Activated CD8-positive, alpha-beta T cell treated with anti-CD3 and anti-CD28 coated beads for 36 hours (primary cell): Measurements from ENCODE around the gene PPA2. TPM values are rescaled to one million over a fixed set of nuclear protein-coding genes. Genes with fewer than 3 reads are reported as not detected.
"Not testable (repeated sequence)": the region's sequence is repeated elsewhere in the genome, so short reads cannot be mapped to it uniquely, and the experiment has no call there.

Source experiments
- ATAC-seq: fragments of 200-7000 bp; cut with Tn5 transposase; one replicate; pipeline ENCODE4 v1.10.0; 2021; ENCODE audit warnings: mild to moderate bottlenecking, moderate library complexity
- CTCF ChIA-PET: fragments of 350-600 bp; sonication (Branson Sonifier 250); formaldehyde crosslinking; loops from one replicate; lab custom pipeline; 2021; ENCODE audit warnings: antibody characterized with exemption; lab: Charles Lee
- POLR2A ChIA-PET: fragments of 350-600 bp; sonication (Branson Sonifier 250); formaldehyde crosslinking; loops from one replicate; lab custom pipeline; 2021; ENCODE audit warnings: antibody characterized with exemption; lab: Charles Lee
- DNase-seq: peaks from one replicate; pipeline ENCODE4 v3.0.0-alpha.2; 2020
- H3K27ac Mint-ChIP-seq: one replicate; pipeline ENCODE4 v1.8.0; 2021; ENCODE audit warnings: mild to moderate bottlenecking, mixed read lengths
- H3K27me3 Mint-ChIP-seq: one replicate; pipeline ENCODE4 v1.8.0; 2021; ENCODE audit warnings: mixed read lengths
- H3K36me3 Mint-ChIP-seq: one replicate; pipeline ENCODE4 v1.8.0; 2021; ENCODE audit warnings: low read depth, mixed read lengths
- H3K4me1 Mint-ChIP-seq: one replicate; pipeline ENCODE4 v1.8.0; 2021; ENCODE audit warnings: low read depth, mixed read lengths
- H3K4me3 Mint-ChIP-seq: one replicate; pipeline ENCODE4 v1.8.0; 2021; ENCODE audit warnings: mild to moderate bottlenecking, moderate library complexity, mixed read lengths
- H3K9me3 Mint-ChIP-seq: one replicate; pipeline ENCODE4 v1.8.0; 2021; ENCODE audit warnings: mixed read lengths
- intact Hi-C: fragments of 100-400 bp; cut with micrococcal nuclease; formaldehyde crosslinking; loops from one replicate; pipeline ENCODE4 v1.10.0; 2022
- total RNA-seq, 2 experiments: library from RNA; stranded (reverse); gene quantifications; one replicate each; pipeline ENCODE4 v1.2.3, GENCODE V29; 2021
- TF ChIP-seq, protein P1 (sequence below): fragments of 200-600 bp; IDR thresholded peaks from one replicate; pipeline ENCODE4 v1.8.0; 2022; ENCODE audit warnings: antibody characterized with exemption, mild to moderate bottlenecking

The PPA2 gene
- total RNA-seq, 2 experiments from 2014 or later = 114 to 117 TPM

DNA sequence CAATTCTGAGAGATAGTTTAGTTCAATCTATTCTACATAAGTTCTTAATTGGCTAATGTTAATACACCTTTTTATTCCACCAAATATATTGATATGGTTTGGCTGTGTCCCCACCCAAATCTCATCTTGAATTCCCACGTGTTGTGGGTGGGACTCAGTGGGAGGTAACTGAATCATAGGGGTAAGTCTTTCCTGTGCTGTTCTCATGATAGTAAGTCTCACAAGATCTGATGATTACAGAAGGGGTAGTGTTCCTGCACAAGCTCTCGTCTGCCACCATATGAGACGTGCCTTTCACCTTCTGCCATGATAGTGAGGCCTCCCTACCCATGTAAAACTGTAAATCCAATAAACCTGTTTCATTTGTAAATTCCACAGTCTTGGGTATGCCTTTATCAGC is 11.3 kb downstream of the PPA2 start:
- intact Hi-C loops = no loop called here
- H3K36me3 Mint-ChIP-seq = peaks cover 63% of the 10 kb centered on the region
- no peaks in the 10 kb centered on the region for H3K27me3 Mint-ChIP-seq
- TF ChIP-seq, protein P1, sequence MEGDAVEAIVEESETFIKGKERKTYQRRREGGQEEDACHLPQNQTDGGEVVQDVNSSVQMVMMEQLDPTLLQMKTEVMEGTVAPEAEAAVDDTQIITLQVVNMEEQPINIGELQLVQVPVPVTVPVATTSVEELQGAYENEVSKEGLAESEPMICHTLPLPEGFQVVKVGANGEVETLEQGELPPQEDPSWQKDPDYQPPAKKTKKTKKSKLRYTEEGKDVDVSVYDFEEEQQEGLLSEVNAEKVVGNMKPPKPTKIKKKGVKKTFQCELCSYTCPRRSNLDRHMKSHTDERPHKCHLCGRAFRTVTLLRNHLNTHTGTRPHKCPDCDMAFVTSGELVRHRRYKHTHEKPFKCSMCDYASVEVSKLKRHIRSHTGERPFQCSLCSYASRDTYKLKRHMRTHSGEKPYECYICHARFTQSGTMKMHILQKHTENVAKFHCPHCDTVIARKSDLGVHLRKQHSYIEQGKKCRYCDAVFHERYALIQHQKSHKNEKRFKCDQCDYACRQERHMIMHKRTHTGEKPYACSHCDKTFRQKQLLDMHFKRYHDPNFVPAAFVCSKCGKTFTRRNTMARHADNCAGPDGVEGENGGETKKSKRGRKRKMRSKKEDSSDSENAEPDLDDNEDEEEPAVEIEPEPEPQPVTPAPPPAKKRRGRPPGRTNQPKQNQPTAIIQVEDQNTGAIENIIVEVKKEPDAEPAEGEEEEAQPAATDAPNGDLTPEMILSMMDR = no peak
- ChIA-PET POLR2A (no interaction called here), CTCF (no interaction called here)
- H3K4me1 Mint-ChIP-seq = peaks cover 36% of the 10 kb centered on the region
- ATAC-seq (no peak), DNase-seq (no peak)
- H3K4me3 Mint-ChIP-seq = no peak overlapping the region
- H3K27ac Mint-ChIP-seq = no peak overlapping the region
- peaks cover 15% of the 10 kb centered on the region for H3K9me3 Mint-ChIP-seq

DNA sequence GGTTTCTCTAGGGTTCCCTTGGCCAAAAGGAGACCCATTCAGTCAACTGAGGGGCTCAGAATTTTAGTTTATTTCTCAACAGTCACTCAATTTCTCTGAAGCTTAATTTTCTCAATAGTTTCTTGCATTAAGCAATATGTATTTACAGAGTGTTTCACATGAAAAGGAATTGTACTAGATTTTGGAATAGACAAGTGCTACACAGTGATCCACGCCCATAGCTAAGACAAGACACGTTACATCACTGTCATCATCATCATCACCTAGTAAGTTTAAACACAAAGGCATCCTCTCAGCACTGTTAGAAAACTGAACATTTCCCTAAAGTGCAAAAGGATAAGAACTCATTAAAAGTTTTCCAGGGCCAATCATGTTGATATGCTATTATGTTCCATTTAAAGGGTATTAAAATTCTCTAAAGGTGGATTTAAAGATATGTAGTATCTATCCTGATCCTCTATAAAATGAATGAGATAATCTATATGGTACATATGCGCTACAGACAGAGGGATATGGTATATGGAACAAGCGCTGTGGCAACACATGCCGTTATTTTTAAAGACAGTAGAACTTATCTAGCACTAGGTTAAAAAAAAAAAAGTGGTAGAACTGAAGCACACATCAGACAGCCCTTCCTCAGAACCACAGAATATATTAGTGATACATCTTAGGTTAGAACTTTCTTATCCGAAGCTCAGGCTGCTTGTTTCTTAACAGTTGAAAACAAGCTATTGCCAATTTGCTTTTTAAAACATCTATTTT is 12.1 kb downstream of the PPA2 start:
- DNase-seq (no peak), ATAC-seq (no peak)
- Mint-ChIP-seq H3K27me3 (no peaks in the 10 kb centered on the region), H3K36me3 (peaks cover 56% of the 10 kb centered on the region), H3K4me3 (no peak overlapping the region), H3K4me1 (peaks cover 29% of the 10 kb centered on the region), H3K27ac (no peak overlapping the region), H3K9me3 (peaks cover 15% of the 10 kb centered on the region)
- intact Hi-C loops = no loop called here
- TF ChIP-seq, protein P1 = no peak
- POLR2A ChIA-PET = interaction anchor here (1.3 kb wide), 1 partner anchor 11 kb away, joined by 3 read pairs; no protein-coding TSS in a partner anchor
- CTCF ChIA-PET = interaction anchor here (2.6 kb wide), 1 partner anchor 10 kb away, joined by 14 read pairs; no protein-coding TSS in a partner anchor

DNA sequence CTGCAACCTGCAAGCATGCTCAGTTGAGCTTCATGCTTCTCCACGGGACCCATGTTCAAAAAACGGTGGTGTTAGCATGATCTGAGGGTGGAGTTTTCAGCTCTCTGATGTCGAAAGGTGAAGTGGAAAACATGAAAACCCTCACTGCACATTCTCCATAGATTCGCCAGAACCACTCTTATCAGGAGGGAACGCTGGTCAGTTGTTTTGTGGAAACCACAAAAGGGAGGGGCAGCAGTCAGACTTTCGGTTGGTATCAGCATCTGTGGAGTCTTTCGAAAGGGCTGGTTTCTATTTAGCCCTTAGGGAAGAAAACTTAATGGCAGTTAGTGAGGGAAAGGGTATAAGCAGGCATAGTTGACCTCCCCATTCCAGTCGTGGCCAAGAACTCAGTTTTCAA is 12.6 kb downstream of the PPA2 start:
- ChIA-PET CTCF (interaction anchor here (1.4 to 2.6 kb wide), 2 partner anchors 10 to 13 kb away, joined by 9 to 14 read pairs; partner anchors contain the start of gene PPA2), POLR2A (interaction anchor here (1.3 kb wide), 1 partner anchor 12 kb away, joined by 3 read pairs; no protein-coding TSS in a partner anchor)
- intact Hi-C loops = no loop called here
- Mint-ChIP-seq H3K9me3 (peaks cover 15% of the 10 kb centered on the region), H3K36me3 (peaks cover 54% of the 10 kb centered on the region), H3K27ac (no peak overlapping the region), H3K27me3 (no peaks in the 10 kb centered on the region), H3K4me1 (peaks cover 32% of the 10 kb centered on the region), H3K4me3 (no peak overlapping the region)
- no peak for ATAC-seq
- TF ChIP-seq, protein P1 = no peak
- DNase-seq = no peak

DNA sequence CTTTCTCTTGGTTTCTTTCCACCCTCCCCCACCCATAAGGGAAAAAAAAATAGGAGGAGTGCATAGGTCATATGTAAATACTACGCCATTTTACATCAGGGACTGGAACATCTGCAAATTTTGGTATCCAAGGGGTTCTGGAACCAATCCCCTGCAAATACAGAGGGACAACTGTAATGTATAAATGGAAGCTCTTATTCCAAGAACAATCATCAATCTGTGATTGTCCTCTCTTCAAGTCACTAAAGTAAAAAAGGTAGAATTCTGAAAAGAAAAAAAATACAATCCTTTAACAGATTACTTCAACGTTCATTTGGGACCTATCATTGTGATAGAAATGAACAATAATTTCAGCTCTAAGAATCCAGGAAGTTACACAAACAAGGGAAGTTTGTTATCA is 13.6 kb downstream of the PPA2 start:
- H3K36me3 Mint-ChIP-seq = peaks cover 54% of the 10 kb centered on the region

DNA sequence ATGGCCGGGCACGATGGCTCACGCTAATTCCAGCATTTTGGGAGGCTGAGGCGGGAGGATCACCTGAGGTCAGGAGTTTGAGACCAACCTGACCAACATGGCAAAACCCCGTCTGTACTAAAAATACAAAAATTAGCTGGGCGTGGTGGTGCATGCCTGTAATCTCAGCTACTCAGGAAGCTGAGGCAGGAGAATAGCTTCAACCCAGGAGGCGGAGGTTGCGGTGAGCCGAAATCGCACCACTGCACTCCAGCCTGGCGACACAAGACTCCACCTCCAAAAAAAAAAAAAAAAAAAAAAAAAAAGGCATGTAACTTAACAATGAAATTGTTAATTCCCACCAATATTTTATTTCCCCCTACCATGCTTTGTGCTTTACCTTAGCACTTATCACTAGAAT is 15.3 kb downstream of the PPA2 start:
- H3K27me3 Mint-ChIP-seq, CTCF ChIA-PET, H3K4me3 Mint-ChIP-seq, intact Hi-C loops, ATAC-seq, POLR2A ChIA-PET, DNase-seq, H3K27ac Mint-ChIP-seq, H3K9me3 Mint-ChIP-seq: not testable (repeated sequence)
- Mint-ChIP-seq H3K36me3 (peaks cover 52% of the 10 kb centered on the region), H3K4me1 (peaks cover 45% of the 10 kb centered on the region)

More for the DNA sequence above, 13.6 kb downstream of the PPA2 start:
- Mint-ChIP-seq H3K4me1 (peaks cover 36% of the 10 kb centered on the region), H3K27ac (no peak overlapping the region), H3K27me3 (no peaks in the 10 kb centered on the region), H3K4me3 (no peak overlapping the region), H3K9me3 (peaks cover 15% of the 10 kb centered on the region)
- ChIA-PET POLR2A (interaction anchor here (1.3 kb wide), 1 partner anchor 13 kb away, joined by 3 read pairs; no protein-coding TSS in a partner anchor), CTCF (interaction anchor here (1.2 to 2.6 kb wide), 3 partner anchors 11 to 60 kb away, joined by 3 to 14 read pairs (median 9); partner anchors contain the start of gene PPA2)
- DNase-seq (no peak), ATAC-seq (no peak)
- TF ChIP-seq, protein P1 = no peak
- intact Hi-C loops = no loop called here
